Activated CD8-positive, alpha-beta memory T cell treated with anti-CD3 and anti-CD28 coated beads for 24 hours (primary cell): ENCODE results near the gene GLS2.
A peak's percentile ranks its signal among the peaks of the same experiment; 100 is the strongest.
"Not testable (repeated sequence)": the region's sequence is repeated elsewhere in the genome, so short reads cannot be mapped to it uniquely, and the experiment has no call there.

Experiments used
- DNase-seq: peaks from one replicate; pipeline ENCODE4 v3.0.0-alpha.2; 2020

GLS2 gene

DNA sequence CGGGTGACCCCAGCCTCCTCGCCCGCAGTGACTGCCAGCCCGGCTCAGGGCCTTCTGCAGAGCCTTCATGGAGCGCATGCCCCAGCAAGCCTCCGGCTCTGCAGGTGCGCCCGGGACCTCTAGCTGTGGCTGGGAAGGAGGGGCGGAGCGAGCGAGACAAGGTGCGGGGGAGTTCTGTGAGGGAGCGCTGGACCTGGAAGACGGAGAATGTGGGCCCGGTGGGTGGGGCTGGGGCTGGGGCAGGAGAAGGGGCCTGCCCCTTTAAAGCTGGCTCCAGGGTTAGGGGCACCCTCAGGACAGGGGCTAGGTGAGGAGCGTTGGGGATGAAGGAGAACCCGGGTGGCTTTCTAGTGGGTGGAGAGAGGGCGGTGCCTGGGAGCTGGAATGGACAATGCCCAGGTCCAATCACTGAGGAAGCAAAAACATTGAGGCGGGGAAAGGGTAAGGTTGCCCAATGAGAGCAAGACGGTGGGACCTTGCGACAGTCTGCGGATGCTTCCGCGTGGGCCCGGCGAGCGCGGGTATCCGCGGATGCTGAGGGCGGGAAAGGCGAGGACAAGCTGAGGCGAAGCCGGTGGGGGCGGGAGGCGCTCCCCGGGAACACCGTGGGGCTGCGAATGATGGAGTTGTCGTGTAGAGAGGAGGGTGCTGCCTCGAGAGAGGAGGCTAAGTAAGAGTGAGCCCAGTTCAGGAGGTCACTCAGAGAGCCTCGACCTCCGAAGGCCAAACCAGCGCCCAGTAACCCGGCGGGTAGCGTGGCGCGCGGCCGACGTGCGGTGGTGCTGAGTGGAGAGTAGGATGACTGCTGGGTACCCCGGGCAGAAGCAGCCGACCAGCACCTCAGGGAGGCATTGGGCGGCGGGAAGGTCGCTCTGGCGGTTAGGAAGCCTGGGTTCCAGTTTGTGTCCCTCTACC is at the start of gene GLS2:
Gene GLS2 (minus strand): TSS at position 121 of the 915 bp plus-strand sequence. CDS start 43 bp downstream, at position 78.
- DNase-seq, result peak; percentile 87

DNA sequence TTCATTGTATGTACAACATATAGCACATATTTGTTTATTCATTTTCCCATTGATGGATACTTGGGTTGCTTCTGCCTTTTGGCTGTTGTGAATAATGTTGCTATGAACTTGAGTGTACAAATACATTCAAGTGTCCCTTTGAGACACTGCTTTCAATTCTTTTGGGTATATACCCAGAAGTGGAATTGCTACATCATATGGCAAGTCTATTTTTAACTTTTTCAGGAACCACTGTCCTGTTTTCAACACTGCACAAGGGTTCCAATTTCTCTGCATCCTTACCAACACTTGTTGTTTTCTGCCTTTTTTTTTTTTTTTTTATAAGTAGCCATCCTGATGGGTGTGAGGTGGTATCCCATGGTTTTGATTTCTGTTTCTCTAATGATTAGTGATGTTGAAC is 49.6 kb upstream of the GLS2 start:
- no peak for DNase-seq

DNA sequence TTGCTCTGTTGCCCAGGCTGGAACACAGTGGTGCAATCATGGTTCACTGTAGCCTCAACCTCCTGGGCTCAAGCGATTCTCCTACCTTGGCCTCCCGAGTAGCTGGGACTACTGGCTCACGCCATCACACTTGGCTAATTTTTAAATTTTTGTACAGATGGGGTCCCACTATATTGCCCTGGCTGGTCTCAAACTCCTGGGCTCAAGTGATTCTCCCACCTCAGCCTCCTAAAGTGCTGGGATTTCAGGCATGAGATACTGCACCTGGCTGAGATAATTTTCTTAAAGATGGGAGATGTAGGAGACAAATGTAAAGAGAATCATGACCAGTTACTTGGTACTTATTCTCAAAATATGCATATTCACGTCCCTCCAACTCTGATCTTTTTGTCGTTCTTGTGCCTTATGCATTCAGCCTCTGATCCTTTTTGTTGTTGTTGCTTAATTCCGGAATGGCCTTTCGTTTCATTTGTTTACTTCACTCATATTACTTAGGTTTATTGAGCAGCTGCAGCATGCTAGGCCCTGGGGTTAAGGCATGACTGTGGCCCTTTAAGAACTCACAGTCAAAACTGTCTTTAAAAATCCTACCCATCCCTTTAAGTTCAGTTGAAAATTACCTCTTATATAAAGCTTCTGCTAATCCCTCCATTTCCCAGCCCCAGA is 42.6 kb upstream of the GLS2 start:
- DNase-seq, result no peak

DNA sequence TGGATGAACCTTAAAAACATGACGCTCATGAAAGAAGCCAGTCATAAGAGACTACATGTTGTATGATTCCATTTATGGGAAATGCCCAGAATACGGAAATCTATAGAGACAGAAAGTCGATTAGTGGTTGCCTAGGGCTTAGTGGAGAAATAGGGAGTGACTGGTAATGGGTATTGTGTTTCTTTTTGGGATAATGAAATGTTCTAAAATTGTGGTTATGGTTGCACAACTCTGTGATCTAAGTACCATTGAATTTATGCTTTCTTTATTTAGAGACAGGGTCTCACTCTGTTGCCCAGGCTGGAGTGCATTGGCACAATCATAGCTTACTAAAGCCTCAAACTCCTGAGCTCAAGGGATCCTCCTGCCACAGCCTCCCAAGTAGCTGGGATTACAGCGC is 41.7 kb upstream of the GLS2 start:
- no peak for DNase-seq

GRCh38 chr12:56528846-56529245 is 40.9 kb upstream of the GLS2 start:
- DNase-seq, result no peak

DNA sequence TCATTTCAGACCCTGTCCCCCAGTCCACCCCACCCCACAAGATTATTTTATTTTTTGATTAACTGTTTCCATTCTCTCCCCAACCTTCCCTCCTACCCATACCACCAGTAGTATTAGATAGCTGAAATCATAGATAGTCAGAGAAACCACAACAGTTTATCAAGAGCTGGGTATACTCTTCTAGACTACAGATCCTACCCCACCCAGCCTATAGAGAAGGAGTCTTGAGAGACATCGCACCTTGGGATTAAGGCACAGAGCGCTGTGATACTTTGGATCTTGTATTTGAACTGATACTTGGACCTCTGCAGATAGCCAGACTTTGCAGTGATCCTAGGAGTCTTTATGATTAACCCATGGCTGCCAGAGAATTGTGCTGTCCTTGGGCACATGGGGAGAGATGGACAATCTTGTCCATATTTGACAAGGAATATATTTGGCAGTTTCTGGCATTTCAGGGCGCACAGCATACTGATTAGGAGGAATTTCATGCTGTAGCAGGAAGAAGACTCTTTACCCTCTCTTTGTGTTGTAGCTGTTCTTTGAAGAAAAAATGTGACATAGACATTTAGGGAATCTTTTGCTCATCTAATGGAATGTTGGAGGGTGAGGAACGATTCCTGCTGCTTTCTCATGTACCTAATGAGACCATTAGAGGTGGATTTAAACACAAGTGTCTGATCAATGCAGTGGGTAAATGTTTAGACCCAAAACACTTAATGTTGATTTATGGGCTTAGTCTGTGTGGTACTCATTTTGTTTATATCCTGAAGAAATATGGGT is 34.6 kb upstream of the GLS2 start:
- no peak for DNase-seq

GRCh38 chr12:56521590-56522371 is 33.8 kb upstream of the GLS2 start, which contains the start of gene RBMS2:
TSS of gene RBMS2 (plus strand) at chr12:56521820. CDS start at chr12:56522024, 204 bp downstream.
- peak; percentile 64 for DNase-seq

DNA sequence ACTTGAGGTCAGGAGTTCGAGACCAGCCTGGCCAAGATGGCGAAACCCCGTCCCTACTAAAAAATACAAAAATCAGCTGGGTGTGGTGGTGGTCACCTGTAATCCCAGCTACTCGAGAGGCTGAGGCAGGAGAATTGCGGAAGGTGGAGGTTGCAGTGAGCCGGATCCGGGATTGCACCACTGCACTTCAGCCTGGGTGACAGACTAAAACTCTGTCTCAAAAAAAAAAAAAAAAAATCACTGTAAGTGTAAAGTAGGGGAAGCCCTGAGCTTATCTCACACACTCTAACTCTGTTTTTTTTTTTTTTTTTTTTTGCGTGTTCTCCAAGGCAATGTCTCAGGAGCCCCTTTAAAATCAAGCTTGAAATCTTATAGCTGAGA is 33.2 kb upstream of the GLS2 start:
- no peak for DNase-seq

DNA sequence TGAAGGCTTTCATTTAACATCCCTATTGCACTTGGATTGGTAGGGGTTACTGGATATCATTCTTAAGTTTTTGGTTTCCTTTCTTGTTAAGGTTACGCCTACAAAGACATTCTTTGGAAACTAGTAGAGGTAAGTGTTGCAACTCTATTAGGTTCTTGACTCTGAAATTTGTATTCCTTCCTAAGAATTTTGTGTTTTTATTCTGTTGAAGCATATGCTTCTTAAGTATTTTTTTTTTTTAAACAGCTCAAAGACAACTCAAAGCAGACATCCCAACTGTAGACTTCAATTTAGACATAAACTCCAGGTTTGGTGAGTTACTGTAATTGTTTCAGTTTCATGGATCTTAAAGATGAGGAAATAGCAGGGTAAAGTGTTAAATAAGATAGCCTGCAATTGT is 32.5 kb upstream of the GLS2 start:
- DNase-seq, result no peak

DNA sequence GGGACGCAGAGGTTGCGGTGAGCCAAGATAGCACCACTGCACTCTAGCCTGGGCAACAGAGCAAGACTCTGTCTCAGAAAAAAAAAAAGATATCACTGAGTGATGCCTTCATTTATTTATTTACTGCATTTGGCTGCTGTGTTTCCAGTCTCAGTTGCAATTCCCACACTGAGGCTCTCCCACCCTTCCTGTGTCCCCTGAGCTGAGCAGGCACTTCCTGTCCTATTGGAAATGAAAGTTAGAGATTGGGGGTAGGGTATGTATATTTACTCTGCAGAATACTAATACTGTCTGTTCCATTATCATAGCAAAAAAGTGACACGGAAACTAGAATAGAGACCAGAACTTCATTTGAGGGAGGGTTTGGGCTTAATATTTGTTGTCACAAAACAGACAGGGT is 32.1 kb upstream of the GLS2 start:
- no peak for DNase-seq

GRCh38 chr12:56518570-56518969 is 30.6 kb upstream of the GLS2 start:
- DNase-seq, result no peak

DNA sequence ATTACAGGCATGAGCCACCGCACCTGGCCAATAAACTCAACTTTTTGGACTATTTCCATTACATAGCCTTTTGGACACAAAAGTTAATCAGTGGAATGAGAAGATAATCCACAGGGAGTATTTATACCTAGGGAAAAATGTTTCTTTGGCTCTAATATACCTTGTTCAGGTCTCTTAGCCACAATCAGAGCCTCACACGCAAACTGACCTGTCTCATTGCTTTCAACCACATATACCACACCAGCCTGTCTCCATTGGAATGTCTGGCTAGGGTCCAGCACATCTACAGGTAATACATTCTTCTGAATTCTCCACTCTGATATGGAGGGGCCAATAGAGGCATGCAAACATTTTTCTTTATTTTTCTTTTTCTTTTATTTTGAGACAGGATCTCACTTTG is 29.9 kb upstream of the GLS2 start:
- DNase-seq, result no peak

- DNase-seq, result not testable (repeated sequence)
These were observed 26.0 kb upstream of the GLS2 start for GRCh38 chr12:56514014-56514318.

DNA sequence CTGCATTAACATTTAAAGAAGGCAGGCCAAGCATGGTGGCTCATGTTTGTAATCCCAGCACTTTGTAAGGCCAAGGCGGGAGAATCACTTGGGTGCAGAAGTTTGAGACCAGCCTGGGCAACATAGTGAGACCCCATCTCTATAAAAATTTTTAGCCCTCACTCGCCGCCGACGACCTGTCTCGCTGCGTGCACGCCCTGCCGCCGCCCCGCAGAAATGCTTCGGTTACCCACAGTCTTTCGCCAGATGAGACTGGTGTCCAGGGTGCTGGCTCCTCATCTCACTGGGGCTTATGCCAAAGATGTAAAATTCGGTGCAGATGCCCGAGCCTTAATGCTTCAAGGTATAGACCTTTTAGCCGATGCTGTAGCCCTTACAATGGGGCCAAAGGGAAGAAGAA is 22.8 kb upstream of the GLS2 start:
- no peak for DNase-seq

DNA sequence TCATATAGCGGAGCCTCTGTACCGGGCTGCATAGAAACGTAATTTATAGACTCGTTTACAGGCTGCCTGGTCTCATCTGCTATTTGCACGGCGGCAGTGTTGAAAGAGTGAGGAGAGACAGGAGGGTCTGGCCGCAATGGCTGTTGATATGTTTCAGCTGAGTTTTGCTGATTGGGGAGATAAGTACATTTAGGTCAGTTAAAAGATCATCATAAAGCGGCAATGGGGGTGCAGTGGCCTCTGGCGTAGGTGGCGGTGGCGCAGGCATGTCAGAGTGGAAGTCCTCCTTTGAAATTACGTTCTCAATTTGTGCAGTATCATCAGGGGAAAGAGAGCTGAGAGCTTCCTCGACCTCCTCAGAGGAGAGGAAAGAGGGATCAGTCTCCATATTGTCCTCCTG is 11.9 kb upstream of the GLS2 start:
- not testable (repeated sequence) for DNase-seq

DNA sequence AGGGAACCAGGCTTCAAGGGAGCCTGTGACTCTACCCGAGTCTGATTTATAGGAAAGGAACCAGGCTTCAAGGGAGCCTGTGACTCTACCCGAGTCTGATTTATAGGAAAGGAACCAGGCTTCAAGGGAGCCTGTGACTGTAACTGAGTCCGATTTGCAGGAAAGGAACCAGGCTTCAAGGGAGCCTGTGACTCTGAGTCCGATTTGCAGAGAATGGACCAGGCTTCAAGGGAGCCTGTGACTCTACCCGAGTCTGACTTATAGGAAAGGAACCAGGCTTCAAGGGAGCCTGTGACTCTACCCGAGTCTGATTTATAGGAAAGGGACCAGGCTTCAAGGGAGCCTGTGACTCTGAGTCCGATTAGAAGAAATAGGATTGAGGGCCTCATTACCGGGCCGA is 11.5 kb upstream of the GLS2 start:
- not testable (repeated sequence) for DNase-seq

DNA sequence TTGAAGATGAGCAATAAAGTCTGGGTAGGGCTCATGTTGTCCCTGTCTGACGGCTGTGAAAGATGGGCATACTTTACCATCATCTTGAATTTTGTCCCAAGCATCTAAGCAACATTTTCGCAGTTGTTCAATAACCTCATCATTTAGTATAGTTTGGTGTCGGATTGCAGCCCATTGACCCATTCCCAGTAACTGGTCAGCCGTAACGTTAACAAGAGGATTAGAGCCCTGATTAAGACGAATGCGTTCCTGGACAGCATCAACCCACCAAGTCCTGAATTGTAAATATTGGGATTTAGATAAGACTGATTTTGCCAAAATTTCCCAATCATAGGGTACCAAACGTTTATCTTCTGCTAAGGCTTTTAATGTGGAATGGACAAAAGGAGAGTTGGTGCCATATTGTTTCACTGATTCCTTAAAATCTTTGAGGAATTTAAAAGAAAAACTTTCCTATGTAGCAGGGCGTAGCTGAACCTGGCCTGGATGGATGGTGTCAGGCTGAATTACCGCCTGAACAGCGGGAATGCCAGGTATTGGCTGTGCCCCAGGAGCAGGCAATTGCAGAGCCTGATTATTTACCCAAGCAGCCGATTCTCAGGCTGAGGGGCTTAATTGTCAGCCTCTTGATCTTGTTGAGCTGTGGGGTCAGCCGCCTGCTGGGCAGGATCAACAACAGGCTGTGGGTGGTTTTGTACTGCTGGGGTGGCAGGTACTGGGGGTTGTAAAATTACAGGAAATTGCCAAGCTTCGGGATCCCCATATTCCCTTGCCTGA is 10.4 kb upstream of the GLS2 start:
- not testable (repeated sequence) for DNase-seq

DNA sequence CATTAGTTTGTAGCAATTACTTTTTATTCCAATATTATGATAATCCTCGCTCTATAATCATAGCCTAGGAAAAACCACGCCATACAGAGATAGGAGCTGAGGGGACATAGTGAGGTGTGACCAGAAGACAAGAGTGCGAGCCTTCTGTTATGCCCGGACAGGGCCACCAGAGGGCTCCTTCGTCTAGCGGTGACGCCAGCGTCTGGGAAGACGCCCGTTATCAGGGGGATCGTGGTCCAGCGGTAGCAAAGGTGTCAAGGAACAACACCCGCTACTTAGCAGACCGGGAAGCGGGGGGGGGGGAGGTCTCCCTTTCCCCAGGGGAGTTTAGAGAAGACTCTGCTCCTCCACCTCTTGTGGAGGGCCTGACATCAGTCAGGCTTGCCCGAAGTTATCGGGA is 8.7 kb upstream of the GLS2 start:
- DNase-seq, result peak; percentile 85

DNA sequence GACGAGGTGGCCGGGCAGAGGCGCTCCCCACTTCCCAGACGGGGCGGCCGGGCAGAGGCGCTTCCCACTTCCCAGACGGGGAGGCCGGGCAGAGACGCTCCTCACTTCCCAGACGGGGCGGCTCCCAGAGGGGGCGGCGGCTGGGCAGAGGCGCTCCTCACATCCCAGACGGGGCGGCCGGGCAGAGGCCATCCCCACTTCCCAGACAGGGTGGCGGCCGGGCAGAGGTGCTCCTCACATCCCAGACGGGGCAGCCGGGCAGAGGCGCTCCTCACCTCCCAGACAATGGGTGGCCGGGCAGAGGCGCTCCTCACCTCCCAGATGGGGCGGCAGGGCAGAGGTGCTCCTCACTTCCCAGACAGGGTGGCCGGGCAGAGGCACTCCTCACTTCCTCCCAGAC is 6.5 kb upstream of the GLS2 start:
- not testable (repeated sequence) for DNase-seq

DNA sequence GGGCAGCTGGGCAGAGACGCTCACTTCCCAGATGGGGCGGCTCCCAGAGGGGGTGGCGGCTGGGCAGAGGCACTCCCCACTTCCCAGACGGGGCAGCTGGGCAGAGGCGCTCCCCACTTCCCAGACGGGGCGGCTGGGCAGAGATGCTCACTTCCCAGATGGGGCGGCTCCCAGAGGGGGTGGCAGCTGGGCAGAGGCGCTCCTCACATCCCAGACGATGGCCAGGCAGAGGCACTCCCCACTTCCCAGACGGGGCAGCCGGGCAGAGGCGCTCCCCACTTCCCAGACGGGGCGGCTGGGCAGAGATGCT is 6.1 kb upstream of the GLS2 start:
- DNase-seq, result not testable (repeated sequence)

- not testable (repeated sequence) for DNase-seq
These were observed 5.6 kb upstream of the GLS2 start for GRCh38 chr12:56493409-56494105.
